Measurements from ENCODE around the gene TMEM202.
A peak's percentile ranks its signal among the peaks of the same experiment; 100 is the strongest.
"Not testable (repeated sequence)": the region's sequence is repeated elsewhere in the genome, so short reads cannot be mapped to it uniquely, and the experiment has no call there.

TMEM202 gene, protein sequence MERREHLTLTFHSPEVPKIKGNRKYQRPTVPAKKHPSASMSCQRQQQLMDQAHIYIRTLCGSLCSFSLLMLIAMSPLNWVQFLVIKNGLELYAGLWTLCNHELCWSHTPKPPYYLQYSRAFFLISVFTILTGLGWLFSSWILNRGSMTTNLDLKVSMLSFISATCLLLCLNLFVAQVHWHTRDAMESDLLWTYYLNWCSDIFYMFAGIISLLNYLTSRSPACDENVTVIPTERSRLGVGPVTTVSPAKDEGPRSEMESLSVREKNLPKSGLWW

GRCh38 chr15:72397796-72398588, at the start of gene TMEM202:
TSS of gene TMEM202 (plus strand) at chr15:72398305. CDS start at chr15:72398327, 22 bp downstream.
- DNase-seq, result no peak

DNA sequence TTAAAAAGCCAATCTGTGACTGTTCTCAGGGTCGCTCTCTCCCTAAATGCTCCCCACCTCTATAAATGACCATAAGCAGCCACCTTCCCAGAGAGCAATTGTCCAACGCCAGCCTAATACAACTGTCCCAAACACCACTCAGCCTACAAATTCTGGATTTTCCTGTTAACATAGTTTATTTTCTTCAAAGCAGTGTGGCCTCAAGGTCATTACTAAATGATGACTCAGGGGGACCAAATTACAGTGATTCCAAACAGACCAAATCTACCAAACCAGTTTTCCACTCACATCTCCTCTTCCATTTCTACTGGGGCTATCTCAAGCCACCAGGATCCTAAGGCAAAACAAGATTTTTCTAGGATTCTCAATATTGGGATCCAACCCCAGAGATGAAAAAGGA, 44.8 kb upstream of the TMEM202 start:
- no peak for DNase-seq

DNA sequence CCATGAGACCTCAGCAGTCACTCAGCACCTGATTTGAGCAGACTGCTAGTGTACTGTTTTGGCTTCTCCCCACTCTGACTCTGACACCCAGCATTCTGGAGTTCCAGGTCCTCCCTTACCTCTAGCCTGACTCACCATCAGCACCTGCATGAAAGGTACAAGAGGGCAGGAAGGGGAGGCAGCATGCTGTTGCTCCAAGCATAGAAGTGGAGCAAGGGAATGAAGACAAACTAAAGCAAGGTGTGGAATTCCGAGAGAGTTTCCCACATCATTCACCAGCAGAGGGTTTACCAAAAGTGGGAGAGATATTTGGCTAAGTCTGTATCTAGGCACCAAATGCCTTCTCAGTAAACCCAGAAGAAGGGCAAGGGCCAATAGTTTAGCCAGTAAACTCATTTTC, 43.6 kb upstream of the TMEM202 start:
- no peak for DNase-seq

- no peak for DNase-seq
Measured at GRCh38 chr15:72358121-72358520, 40.0 kb upstream of the TMEM202 start.

GRCh38 chr15:72358650-72359171, 39.4 kb upstream of the TMEM202 start:
- no peak for DNase-seq

- DNase-seq, result no peak
Measured at GRCh38 chr15:72361176-72361575, 36.9 kb upstream of the TMEM202 start.

DNA sequence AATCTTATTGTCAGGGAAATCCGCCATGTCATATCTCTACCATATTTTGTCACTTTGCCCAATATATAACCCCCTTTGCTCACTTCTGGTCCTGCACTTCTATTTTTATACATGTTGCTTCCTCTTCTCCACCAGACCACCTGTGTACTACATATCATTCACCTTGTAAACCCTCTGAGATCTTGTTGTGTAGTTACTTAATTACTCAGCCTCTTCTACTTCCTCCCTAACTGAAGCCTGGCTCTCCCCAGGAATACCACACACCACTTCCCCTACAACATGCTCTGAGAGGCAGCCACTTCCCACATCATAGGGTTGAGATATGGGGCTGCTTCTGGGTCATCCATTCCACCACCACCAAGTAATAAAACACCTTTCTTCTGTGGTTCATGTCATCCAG, 32.3 kb upstream of the TMEM202 start:
- no peak for DNase-seq

GRCh38 chr15:72368325-72368724, 29.8 kb upstream of the TMEM202 start:
- no peak for DNase-seq

- DNase-seq, result no peak
Measured at GRCh38 chr15:72368899-72369298, 29.2 kb upstream of the TMEM202 start.

GRCh38 chr15:72369964-72370363, 28.1 kb upstream of the TMEM202 start:
- DNase-seq, result no peak

GRCh38 chr15:72372361-72372760, 25.7 kb upstream of the TMEM202 start:
- DNase-seq, result no peak

- no peak for DNase-seq
Measured at GRCh38 chr15:72375501-72375845, 22.6 kb upstream of the TMEM202 start.

DNA sequence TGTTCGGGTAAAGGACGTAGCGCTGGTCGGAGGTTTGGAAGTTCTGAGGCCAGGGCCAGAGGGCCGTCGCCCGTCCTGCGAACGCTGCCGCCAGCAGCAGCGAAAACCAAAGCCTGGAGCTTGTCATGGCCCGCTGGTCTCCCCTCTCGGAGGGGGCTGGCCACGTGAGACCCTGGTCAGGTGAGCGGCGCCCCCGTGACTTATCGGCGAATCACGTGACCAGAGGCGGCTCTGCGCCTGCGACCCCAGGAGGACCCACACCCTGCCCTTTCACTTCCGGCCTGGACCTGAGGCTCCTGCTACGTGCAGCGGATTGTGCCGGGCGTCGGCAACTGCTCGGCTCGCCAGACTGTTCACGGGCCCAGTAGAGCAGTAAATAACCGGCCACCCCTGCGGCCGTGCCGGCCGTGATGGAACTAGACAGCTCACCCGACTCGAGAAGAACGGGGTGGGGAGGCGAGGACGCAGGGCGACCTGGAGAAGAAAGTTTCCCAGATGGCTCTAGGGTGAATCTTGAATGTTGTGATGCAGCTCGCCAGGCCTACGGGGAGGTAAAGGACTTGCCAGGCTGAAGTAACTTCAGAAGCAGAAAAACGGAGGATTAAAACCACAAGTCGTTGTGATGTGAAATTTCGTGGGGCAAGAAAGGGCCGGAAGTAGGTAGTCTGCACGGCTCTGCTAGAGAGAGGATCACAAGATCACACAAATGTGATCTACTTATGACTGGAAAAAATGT, 22.1 kb upstream of the TMEM202 start, which contains the start of gene HEXA:
TSS of gene HEXA (minus strand) at position 169 of the 736 bp plus-strand sequence. CDS start at position 127, 42 bp downstream.
- DNase-seq, result peak; percentile 100

- no peak for DNase-seq
Measured at GRCh38 chr15:72377331-72377730, 20.8 kb upstream of the TMEM202 start.

- not testable (repeated sequence) for DNase-seq
Measured at GRCh38 chr15:72379106-72379505, 19.0 kb upstream of the TMEM202 start.

- no peak for DNase-seq
Measured at GRCh38 chr15:72379856-72380430, 18.2 kb upstream of the TMEM202 start.

DNA sequence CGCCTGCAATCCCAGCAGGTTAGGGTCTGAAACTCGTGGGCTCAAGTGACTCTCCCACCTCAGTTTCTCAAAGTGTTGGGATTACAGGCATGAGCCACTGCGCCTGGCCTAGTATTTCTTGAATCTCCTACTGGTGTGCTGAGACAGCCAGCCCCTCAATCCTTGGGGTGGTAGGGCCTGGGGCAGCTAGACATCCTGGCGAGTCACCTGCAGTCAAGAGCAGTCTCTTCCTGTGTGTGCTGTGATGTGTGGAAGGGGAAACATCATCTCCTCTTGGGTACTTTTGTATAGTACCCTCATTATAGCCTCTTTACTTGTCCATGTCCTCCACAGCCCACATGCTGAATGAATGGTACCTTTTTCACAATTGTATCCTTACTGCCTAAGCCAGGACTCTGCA, 17.4 kb upstream of the TMEM202 start:
- DNase-seq, result no peak

DNA sequence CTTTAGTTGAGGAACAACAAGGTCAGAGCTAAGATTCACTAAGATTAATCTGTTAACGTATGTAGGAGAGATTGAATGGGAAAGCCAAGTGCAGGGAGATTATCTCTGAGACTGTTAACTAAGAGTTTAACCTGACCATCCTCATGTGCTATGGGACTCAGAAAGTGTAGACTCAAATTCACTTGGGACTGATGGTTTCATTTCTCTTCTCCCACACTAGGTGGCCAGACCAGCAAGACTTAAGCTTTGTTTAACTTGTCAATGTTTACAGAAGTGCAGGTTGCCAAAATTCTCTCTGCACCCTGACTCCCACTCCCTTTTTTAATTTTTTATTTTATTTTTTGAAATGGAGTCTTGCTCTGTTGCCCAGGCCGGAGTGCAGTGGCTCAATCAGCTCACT, 16.0 kb upstream of the TMEM202 start:
- DNase-seq, result no peak

DNA sequence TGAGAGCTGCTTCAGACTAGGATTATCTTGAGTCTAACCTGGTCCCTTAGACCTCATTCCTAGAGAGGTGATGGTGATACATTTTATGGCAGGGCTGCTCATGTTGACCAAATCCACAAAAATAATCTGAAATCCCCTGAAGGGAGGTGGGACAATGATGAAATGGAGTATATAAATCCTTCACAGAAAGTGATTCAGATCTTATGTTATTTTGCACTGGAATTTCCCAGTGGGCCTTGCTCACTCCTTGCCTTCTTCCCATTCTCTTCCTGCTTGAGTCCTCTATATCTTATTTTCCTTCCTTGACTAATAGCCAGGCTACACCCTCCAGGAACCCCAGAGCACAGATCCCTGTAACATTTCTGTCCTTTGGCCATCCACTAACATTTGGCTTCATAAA, 10.4 kb upstream of the TMEM202 start:
- no peak for DNase-seq

- no peak for DNase-seq
Measured at GRCh38 chr15:72389231-72389630, 8.9 kb upstream of the TMEM202 start.

GRCh38 chr15:72396331-72396730, 1.8 kb upstream of the TMEM202 start:
- DNase-seq, result not testable (repeated sequence)

DNA sequence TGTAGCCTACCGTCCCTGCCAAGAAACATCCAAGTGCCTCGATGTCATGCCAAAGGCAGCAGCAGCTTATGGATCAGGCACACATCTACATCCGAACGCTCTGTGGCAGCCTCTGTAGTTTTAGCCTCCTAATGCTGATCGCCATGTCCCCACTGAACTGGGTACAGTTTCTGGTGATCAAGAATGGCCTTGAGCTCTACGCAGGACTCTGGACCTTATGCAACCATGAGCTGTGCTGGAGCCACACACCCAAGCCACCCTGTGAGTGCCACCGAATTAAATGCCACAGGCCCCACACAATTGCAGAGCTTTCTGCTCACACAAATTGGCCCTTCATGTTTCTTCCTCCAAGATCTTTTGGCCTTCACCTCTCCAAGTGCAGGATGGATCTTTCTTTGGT, 543 bp downstream of the TMEM202 start:
- no peak for DNase-seq

GRCh38 chr15:72402726-72403125, 4.6 kb downstream of the TMEM202 start:
- no peak for DNase-seq

Measured in activated CD8-positive, alpha-beta memory T cell treated with anti-CD3 and anti-CD28 coated beads, Interleukin-2, amount 50 U/mL, for 48 hours (primary cell).